Transverse colon (tissue), 4 donors: ENCODE data around the gene TMEM95. TPM values are rescaled to one million over a fixed set of nuclear protein-coding genes. Genes with fewer than 3 reads are reported as not detected.

Source experiments
- DNase-seq: peaks from one replicate; pipeline ENCODE4 v3.0.0-alpha.2; 2019
- H3K27ac ChIP-seq, 4 donors: fragments of 200-600 bp; sonication (generic); 2 replicates each; pipeline ENCODE4 v1.5.1; 2016 to 2018; ENCODE audit warnings: inconsistent platforms in 4 of 4
- H3K27me3 ChIP-seq: fragments of 200-600 bp; sonication (generic); 2 replicates; pipeline ENCODE4 v1.5.1; 2017; ENCODE audit warnings: inconsistent platforms
- H3K36me3 ChIP-seq, 4 donors: fragments of 200-600 bp; sonication (generic); 2 replicates each; pipeline ENCODE4 v1.5.1; 2017 to 2019; ENCODE audit warnings: inconsistent platforms in 4 of 4
- H3K4me1 ChIP-seq, 4 donors: fragments of 200-600 bp; sonication (generic); 2 replicates each; pipeline ENCODE4 v1.5.1; 2017 to 2020; ENCODE audit warnings: inconsistent platforms in 4 of 4
- H3K4me3 ChIP-seq, 4 donors: fragments of 200-600 bp; sonication (generic); 1 replicate in 1 of 4; 2 replicates in 3 of 4; pipeline versions ENCODE4 v1.5.1 to v1.6.1; 2017 to 2019; ENCODE audit warnings: inconsistent platforms in 4 of 4
- H3K9me3 ChIP-seq, 2 donors: fragments of 200-600 bp; sonication (generic); 2 replicates each; pipeline ENCODE4 v1.5.1; 2017 to 2019; ENCODE audit warnings: inconsistent platforms in 2 of 2
- EP300 ChIP-seq: sonication (generic); formaldehyde crosslinking; IDR thresholded peaks from one replicate; pipeline ENCODE4 v1.6.1; 2017; ENCODE audit warnings: antibody characterized with exemption, low read depth
- POLR2A ChIP-seq: fragments of 450-650 bp; IDR thresholded peaks from one replicate; pipeline ENCODE4 v1.6.1; 2016; ENCODE audit warnings: antibody characterized with exemption, mild to moderate bottlenecking, moderate library complexity
- POLR2AphosphoS5 ChIP-seq, 3 donors: sonication (generic); formaldehyde crosslinking; IDR thresholded peaks; one replicate each; pipeline ENCODE4 v1.6.1; 2016; ENCODE audit warnings: antibody characterized with exemption in 3 of 3
- WGBS, 2 donors: methylation state at CpG; one replicate each; pipeline ENCODE4 v1.1.5; 2018; ENCODE audit warnings: low coverage in 1 of 2; 5-methylcytosine and 5-hydroxymethylcytosine counted together
- in situ Hi-C, 4 donors: fragments of 200-750 bp; cut with MboI; loops; one replicate each; pipeline versions ENCODE4 v1.15.0 to v1.15.1; 2017; ENCODE audit warnings: low sequenced_read_pairs in 3 of 4, low pct_ligation_motif_present in 1 of 4, low pct_unique_long_range_greater_than_20kb in 1 of 4
- intact Hi-C: fragments of 100-400 bp; cut with DNase I; formaldehyde crosslinking; loops from one replicate; pipeline ENCODE4 v1.15.1; 2023; ENCODE audit warnings: low total_unique reads
- total RNA-seq, 4 donors: library from RNA; depleted of rRNA; stranded (reverse); fragments of >200 nt; gene quantifications; one replicate each; pipeline ENCODE4 v1.1.0, GENCODE V29; 2016
- TF ChIP-seq, protein P1 (sequence below), 5 experiments: fragments of 200-600 bp in 3 of 5; fragments of 450-650 bp in 2 of 5; sonication (generic) in 3 of 5; IDR thresholded peaks; 1 replicate in 2 of 5; 2 replicates in 3 of 5; pipeline ENCODE4 v1.5.1; 2016 to 2017; ENCODE audit warnings: antibody characterized with exemption in 5 of 5, inconsistent platforms in 3 of 5, mild to moderate bottlenecking in 2 of 5, moderate library complexity in 1 of 5

TMEM95 gene
- total RNA-seq, 4 donors from 2014 or later, result not detected

DNA sequence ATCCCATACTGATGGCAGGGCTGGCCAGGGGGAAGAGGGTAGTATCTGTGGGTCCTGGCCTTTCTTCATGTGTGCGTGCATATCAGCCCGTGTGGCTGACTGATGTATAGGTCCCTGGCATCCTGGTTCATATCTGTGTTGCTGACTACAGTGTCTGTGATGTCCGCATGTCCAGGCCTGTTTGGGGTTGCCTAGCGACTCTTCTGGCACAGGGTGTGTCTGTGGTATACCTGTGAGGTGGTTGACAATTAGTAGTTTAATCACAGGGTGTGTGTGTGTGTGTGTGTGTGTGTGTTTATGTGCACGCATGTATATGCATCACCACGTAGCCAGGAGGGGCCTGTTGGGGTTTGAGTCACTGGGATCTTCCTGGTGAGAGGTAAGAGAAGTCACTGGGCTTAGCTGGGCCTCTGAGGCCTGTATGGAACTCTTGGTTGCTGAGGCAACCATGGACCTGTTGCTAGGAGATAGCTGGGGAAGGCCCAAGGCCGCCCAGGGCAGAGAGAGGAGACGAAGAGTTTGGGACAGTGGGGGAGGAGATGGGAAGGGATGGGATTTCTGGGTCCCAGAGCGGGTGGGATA is 603 bp upstream of the TMEM95 start:
- Histone ChIP-seq H3K4me3 (no peak overlapping the region), H3K27me3 (no peaks in the 10 kb centered on the region), H3K27ac (peak overlapping the region in 1 of 4 donors; percentile 22), H3K4me1 (peaks cover 7 to 58% (median 39%) of the 10 kb centered on the region in 4 donors), H3K9me3 (no peaks in the 10 kb centered on the region), H3K36me3 (no peaks in the 10 kb centered on the region)
- in situ Hi-C loops (loop anchor here in 1 of 4 donors (10.0 kb wide), 1 partner anchor 80 kb away; the partner anchor contains the start of genes FGF11 and TMEM102), intact Hi-C loops (loop anchor here (2.0 to 10.0 kb wide), 2 partner anchors 200 to 444 kb away; partner anchors contain the start of gene TNFSF13)
- peak; percentile 22 for DNase-seq
- TF ChIP-seq EP300 (no peak), POLR2A (no peak), POLR2AphosphoS5 (IDR thresholded peaks at IDR 0.05) (no peak)
- 65 to 77% methylated on average over 5 to 9 of the region's 9 CpGs for WGBS, 2 donors

DNA sequence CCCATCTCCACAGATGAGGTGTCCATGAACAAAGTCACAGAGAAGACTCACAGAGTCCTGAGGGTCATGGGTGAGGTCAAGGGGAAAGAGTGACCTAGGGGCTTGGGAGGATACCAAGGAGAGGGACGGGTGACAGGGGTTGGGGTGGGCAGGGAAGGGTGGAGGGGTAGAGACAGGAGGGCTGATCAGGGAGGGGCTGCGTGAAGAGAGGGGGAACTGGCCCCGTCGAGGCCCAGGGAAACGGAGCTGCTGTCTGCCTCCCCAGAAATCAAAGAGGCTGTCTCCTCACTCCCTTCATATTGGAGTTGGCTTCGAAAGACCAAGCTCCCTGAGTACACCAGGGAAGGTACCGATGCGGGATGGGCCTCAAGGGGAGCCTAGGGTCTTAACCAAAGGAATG is 617 bp downstream of the TMEM95 start:
- WGBS, 2 donors, result 77 to 79% methylated on average over 5 to 8 of the region's 8 CpGs
- in situ Hi-C loops, result loop anchor here in 1 of 4 donors (10.0 kb wide), 1 partner anchor 79 kb away; the partner anchor contains the start of genes FGF11 and TMEM102
- Histone ChIP-seq H3K4me3 (no peak overlapping the region), H3K9me3 (no peaks in the 10 kb centered on the region), H3K36me3 (no peaks in the 10 kb centered on the region), H3K27ac (peak overlapping the region; percentile 22 to 61 (median 39)), H3K4me1 (peaks cover 7 to 47% (median 27%) of the 10 kb centered on the region in 4 donors), H3K27me3 (no peaks in the 10 kb centered on the region)
- DNase-seq, result no peak
- intact Hi-C loops, result loop anchor here (2.0 to 10.0 kb wide), 2 partner anchors 199 to 443 kb away; partner anchors contain the start of gene TNFSF13
- TF ChIP-seq EP300 (no peak), POLR2AphosphoS5 (IDR thresholded peaks at IDR 0.05) (no peak), POLR2A (peak; percentile 18)
- TF ChIP-seq, protein P1, sequence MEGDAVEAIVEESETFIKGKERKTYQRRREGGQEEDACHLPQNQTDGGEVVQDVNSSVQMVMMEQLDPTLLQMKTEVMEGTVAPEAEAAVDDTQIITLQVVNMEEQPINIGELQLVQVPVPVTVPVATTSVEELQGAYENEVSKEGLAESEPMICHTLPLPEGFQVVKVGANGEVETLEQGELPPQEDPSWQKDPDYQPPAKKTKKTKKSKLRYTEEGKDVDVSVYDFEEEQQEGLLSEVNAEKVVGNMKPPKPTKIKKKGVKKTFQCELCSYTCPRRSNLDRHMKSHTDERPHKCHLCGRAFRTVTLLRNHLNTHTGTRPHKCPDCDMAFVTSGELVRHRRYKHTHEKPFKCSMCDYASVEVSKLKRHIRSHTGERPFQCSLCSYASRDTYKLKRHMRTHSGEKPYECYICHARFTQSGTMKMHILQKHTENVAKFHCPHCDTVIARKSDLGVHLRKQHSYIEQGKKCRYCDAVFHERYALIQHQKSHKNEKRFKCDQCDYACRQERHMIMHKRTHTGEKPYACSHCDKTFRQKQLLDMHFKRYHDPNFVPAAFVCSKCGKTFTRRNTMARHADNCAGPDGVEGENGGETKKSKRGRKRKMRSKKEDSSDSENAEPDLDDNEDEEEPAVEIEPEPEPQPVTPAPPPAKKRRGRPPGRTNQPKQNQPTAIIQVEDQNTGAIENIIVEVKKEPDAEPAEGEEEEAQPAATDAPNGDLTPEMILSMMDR (IDR thresholded peaks at IDR 0.05), result no peak

DNA sequence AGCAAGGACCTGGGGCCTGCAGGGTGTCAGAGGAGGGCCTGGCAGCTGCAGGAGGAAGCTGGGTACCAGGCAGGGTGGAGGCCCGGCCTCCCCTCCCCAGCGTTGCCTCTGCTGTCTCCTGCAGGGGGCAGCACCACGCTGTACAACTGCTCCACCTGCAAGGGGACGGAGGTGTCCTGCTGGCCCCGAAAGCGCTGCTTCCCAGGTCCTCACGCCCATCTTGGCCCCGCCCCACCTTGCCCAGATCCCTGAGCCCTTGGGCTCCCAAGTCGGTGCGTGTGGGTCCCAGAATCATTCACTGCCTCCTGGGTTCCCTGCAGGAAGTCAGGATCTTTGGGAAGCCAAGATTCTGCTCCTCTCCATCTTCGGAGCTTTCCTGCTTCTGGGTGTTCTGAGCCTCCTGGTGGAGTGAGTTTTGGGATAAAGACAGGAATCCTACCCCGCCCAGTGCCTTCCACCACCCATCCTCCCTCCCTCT is 1.2 kb downstream of the TMEM95 start:
- intact Hi-C loops (loop anchor here (1.0 to 10.0 kb wide), 2 partner anchors 81 to 199 kb away; partner anchors contain the start of gene TNFSF13), in situ Hi-C loops (loop anchor here in 1 of 4 donors (10.0 kb wide), 1 partner anchor 79 kb away; the partner anchor contains the start of genes FGF11 and TMEM102)
- Histone ChIP-seq H3K9me3 (no peaks in the 10 kb centered on the region), H3K27ac (peak overlapping the region; percentile 22 to 61 (median 39)), H3K27me3 (no peaks in the 10 kb centered on the region), H3K4me1 (peaks cover 7 to 41% (median 21%) of the 10 kb centered on the region in 4 donors), H3K4me3 (no peak overlapping the region), H3K36me3 (no peaks in the 10 kb centered on the region)
- TF ChIP-seq EP300 (no peak), POLR2A (no peak), POLR2AphosphoS5 (IDR thresholded peaks at IDR 0.05) (peak in 1 of 3 donors; percentile 25)
- TF ChIP-seq, protein P1 (IDR thresholded peaks at IDR 0.05), result peak; percentile 89 to 94 (median 90)
- 6 to 7% methylated on average over 6 to 12 of the region's 12 CpGs for WGBS, 2 donors
- DNase-seq, result peak; percentile 91

DNA sequence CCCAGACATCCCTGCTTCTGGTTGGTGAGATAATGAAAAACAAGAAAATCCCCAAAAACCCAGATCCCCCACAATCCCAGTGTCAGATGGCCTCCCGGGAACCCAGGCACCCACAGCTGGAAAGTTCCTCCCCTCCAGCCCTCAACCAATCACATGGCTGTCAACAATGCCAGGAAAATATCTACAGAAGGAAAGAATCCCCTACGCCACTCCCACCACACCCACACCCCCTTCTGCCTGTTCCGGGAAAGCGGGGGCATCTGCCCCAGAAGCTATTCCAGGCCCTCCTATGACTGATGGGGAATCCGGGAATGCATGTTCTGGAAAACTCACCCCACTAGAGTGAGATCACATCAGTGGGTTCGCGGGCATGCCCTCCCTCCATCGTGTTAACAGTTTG is 1.8 kb downstream of the TMEM95 start:
- H3K9me3 ChIP-seq, result no peaks in the 10 kb centered on the region
- H3K27ac ChIP-seq, result peak overlapping the region; percentile 22 to 61 (median 39)
- peak in 1 of 3 donors; percentile 8 for TF ChIP-seq POLR2AphosphoS5 (IDR thresholded peaks at IDR 0.05)
- no peak for TF ChIP-seq EP300
- TF ChIP-seq POLR2A, result no peak
- H3K4me3 ChIP-seq, result no peak overlapping the region
- H3K4me1 ChIP-seq, result peaks cover 7 to 40% (median 20%) of the 10 kb centered on the region in 4 donors
- peak; percentile 13 for DNase-seq
- intact Hi-C loops, result loop anchor here (1.0 to 10.0 kb wide), 2 partner anchors 81 to 198 kb away; partner anchors contain the start of gene TNFSF13
- in situ Hi-C loops, result loop anchor here in 1 of 4 donors (10.0 kb wide), 1 partner anchor 78 kb away; the partner anchor contains the start of genes FGF11 and TMEM102
- 60% methylated on average over 8 of the region's 8 CpGs; no CpG with 5 or more reads in 1 of the 2 donors for WGBS, 2 donors
- H3K36me3 ChIP-seq, result no peaks in the 10 kb centered on the region
- no peaks in the 10 kb centered on the region for H3K27me3 ChIP-seq

DNA sequence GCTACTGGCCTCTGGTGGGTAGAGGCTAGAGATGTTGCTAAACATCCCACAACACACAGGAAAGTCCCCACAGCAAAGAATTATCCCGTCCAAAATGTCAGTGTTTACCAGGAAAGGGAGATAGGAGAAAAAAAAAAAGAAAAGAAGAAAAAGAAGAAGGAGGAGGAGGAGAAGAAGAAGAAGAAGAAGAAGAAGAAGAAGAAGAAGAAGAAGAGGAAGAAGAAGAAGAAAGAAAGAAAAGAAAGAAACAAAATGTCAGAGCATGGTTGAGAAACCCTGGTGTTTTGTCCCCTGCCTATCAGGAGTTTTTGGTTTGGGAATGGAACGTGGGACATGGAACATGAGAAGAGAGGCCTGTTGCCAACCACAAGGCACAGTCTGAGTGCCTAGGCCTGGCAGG is 2.4 kb downstream of the TMEM95 start:
- no peak overlapping the region for H3K4me3 ChIP-seq
- no peaks in the 10 kb centered on the region for H3K27me3 ChIP-seq
- H3K27ac ChIP-seq, result peak overlapping the region in 3 of 4 donors; percentile 22 to 61 (median 55)
- no peaks in the 10 kb centered on the region for H3K9me3 ChIP-seq
- 63 to 78% methylated on average over 1 to 2 of the region's 2 CpGs for WGBS, 2 donors
- no peak for TF ChIP-seq POLR2AphosphoS5 (IDR thresholded peaks at IDR 0.05)
- TF ChIP-seq POLR2A, result no peak
- no peak for DNase-seq
- in situ Hi-C loops (loop anchor here in 1 of 4 donors (10.0 kb wide), 1 partner anchor 77 kb away; the partner anchor contains the start of genes FGF11 and TMEM102), intact Hi-C loops (loop anchor here (10.0 kb wide), 1 partner anchor 197 kb away; the partner anchor contains the start of gene TNFSF13)
- no peaks in the 10 kb centered on the region for H3K36me3 ChIP-seq
- H3K4me1 ChIP-seq, result peaks cover 7 to 38% (median 18%) of the 10 kb centered on the region in 4 donors
